Measurements from ENCODE around the gene IL22RA2.

DNA sequence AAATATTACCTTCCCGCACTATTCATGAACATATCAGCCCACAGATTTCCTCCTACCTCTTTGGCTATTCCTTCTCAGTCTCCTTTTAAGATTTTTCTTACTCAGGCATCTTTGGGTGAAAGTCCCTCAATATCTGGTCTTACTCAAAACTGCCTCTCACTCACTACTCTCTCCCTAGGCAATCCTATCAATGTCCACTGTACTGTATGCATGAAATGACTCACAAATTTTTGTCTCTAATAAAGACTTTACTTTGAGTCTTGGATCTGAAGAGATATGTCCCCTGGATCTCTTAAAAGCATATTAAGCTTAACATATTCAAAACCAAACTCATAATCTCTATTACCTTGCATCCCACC lies 24.4 kb downstream of the IL22RA2 start:
- no peak for TF ChIP-seq MXI1 (IDR thresholded peaks at IDR 0.05; ENCODE audit: low read depth, low read length)
- TF ChIP-seq, protein P1, sequence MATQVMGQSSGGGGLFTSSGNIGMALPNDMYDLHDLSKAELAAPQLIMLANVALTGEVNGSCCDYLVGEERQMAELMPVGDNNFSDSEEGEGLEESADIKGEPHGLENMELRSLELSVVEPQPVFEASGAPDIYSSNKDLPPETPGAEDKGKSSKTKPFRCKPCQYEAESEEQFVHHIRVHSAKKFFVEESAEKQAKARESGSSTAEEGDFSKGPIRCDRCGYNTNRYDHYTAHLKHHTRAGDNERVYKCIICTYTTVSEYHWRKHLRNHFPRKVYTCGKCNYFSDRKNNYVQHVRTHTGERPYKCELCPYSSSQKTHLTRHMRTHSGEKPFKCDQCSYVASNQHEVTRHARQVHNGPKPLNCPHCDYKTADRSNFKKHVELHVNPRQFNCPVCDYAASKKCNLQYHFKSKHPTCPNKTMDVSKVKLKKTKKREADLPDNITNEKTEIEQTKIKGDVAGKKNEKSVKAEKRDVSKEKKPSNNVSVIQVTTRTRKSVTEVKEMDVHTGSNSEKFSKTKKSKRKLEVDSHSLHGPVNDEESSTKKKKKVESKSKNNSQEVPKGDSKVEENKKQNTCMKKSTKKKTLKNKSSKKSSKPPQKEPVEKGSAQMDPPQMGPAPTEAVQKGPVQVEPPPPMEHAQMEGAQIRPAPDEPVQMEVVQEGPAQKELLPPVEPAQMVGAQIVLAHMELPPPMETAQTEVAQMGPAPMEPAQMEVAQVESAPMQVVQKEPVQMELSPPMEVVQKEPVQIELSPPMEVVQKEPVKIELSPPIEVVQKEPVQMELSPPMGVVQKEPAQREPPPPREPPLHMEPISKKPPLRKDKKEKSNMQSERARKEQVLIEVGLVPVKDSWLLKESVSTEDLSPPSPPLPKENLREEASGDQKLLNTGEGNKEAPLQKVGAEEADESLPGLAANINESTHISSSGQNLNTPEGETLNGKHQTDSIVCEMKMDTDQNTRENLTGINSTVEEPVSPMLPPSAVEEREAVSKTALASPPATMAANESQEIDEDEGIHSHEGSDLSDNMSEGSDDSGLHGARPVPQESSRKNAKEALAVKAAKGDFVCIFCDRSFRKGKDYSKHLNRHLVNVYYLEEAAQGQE (IDR thresholded peaks at IDR 0.05; ENCODE audit: low read depth, low read length): no peak
- TF ChIP-seq, protein P2, sequence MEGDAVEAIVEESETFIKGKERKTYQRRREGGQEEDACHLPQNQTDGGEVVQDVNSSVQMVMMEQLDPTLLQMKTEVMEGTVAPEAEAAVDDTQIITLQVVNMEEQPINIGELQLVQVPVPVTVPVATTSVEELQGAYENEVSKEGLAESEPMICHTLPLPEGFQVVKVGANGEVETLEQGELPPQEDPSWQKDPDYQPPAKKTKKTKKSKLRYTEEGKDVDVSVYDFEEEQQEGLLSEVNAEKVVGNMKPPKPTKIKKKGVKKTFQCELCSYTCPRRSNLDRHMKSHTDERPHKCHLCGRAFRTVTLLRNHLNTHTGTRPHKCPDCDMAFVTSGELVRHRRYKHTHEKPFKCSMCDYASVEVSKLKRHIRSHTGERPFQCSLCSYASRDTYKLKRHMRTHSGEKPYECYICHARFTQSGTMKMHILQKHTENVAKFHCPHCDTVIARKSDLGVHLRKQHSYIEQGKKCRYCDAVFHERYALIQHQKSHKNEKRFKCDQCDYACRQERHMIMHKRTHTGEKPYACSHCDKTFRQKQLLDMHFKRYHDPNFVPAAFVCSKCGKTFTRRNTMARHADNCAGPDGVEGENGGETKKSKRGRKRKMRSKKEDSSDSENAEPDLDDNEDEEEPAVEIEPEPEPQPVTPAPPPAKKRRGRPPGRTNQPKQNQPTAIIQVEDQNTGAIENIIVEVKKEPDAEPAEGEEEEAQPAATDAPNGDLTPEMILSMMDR (IDR thresholded peaks at IDR 0.05): no peak
- TF ChIP-seq POLR2AphosphoS5 (IDR thresholded peaks at IDR 0.05; ENCODE audit: low read depth, low read length): no peak
- TF ChIP-seq, protein P3, sequence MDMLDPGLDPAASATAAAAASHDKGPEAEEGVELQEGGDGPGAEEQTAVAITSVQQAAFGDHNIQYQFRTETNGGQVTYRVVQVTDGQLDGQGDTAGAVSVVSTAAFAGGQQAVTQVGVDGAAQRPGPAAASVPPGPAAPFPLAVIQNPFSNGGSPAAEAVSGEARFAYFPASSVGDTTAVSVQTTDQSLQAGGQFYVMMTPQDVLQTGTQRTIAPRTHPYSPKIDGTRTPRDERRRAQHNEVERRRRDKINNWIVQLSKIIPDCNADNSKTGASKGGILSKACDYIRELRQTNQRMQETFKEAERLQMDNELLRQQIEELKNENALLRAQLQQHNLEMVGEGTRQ (IDR thresholded peaks at IDR 0.05; ENCODE audit: borderline replicate concordance, low read depth, low read length): no peak
- no peak for TF ChIP-seq YY1 (IDR thresholded peaks at IDR 0.05; ENCODE audit: low read depth)
- no peak for TF ChIP-seq TEAD4 (IDR thresholded peaks at IDR 0.05; ENCODE audit: borderline replicate concordance, insufficient read depth)
- no peak for TF ChIP-seq RAD21 (IDR thresholded peaks at IDR 0.05; ENCODE audit: low read length)
- TF ChIP-seq EZH2phosphoT487 (IDR thresholded peaks at IDR 0.05; ENCODE audit: borderline replicate concordance, low read depth): no peak
- TF ChIP-seq NRF1 (IDR thresholded peaks at IDR 0.05; ENCODE audit: low read depth, low read length): no peak
- TF ChIP-seq, protein P4, sequence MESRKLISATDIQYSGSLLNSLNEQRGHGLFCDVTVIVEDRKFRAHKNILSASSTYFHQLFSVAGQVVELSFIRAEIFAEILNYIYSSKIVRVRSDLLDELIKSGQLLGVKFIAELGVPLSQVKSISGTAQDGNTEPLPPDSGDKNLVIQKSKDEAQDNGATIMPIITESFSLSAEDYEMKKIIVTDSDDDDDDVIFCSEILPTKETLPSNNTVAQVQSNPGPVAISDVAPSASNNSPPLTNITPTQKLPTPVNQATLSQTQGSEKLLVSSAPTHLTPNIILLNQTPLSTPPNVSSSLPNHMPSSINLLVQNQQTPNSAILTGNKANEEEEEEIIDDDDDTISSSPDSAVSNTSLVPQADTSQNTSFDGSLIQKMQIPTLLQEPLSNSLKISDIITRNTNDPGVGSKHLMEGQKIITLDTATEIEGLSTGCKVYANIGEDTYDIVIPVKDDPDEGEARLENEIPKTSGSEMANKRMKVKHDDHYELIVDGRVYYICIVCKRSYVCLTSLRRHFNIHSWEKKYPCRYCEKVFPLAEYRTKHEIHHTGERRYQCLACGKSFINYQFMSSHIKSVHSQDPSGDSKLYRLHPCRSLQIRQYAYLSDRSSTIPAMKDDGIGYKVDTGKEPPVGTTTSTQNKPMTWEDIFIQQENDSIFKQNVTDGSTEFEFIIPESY (IDR thresholded peaks at IDR 0.05; ENCODE audit: borderline replicate concordance, low read depth): no peak
- no peak for TF ChIP-seq TAF1 (IDR thresholded peaks at IDR 0.05; ENCODE audit: borderline replicate concordance, low read depth, low read length)
- no peak for TF ChIP-seq TCF12 (IDR thresholded peaks at IDR 0.05)
- TF ChIP-seq JUND (IDR thresholded peaks at IDR 0.05): no peak
